ENCODE results near the gene GABARAP. TPM values are rescaled to one million over a fixed set of nuclear protein-coding genes. Genes with fewer than 3 reads are reported as not detected.

GABARAP gene
- total and polyA plus RNA-seq, 10 of the 15 experiments (the other 5 are each of a cell fraction or from before 2014, with no cell fraction given), result 134 to 613 (median 285) TPM

GRCh38 chr17:7252176-7253043, 10.2 kb upstream of the GABARAP start, which contains the start of gene ELP5 (continued):
- TF ChIP-seq USF2 (IDR thresholded peaks at IDR 0.05; ENCODE audit: borderline replicate concordance, low read depth, low read length), result no peak
- TF ChIP-seq IKZF1 (conservative IDR thresholded peaks at IDR 0.05), result peak; percentile 86
- TF ChIP-seq EZH2 (IDR thresholded peaks at IDR 0.05; ENCODE audit: borderline replicate concordance, control insufficient read depth, low read depth, low read length), result no peak
- TF ChIP-seq SKIL (IDR thresholded peaks at IDR 0.05; ENCODE audit: low read depth, poor library complexity, severe bottlenecking), result peak; percentile 56
- TF ChIP-seq SMAD5 (IDR thresholded peaks at IDR 0.05; ENCODE audit: low read depth), result peak; percentile 69; the same call in 1 of the 2 replicates
- TF ChIP-seq FOXM1 (IDR thresholded peaks at IDR 0.05; ENCODE audit: low read depth, low read length), result no peak
- TF ChIP-seq ZBTB11 (CRISPR knock-in tag; IDR thresholded peaks at IDR 0.05), result no peak
- peak; percentile 36; the same call in 1 of the 3 replicates for TF ChIP-seq POU2F2 (IDR thresholded peaks at IDR 0.05; ENCODE audit: borderline replicate concordance, low read depth, low read length)
- no peak for TF ChIP-seq PBX3 (IDR thresholded peaks at IDR 0.05; ENCODE audit: insufficient replicate concordance, low read depth, low read length)
- no peak for TF ChIP-seq RAD21 (IDR thresholded peaks at IDR 0.05; ENCODE audit: insufficient read depth, low read depth, low read length)
- TF ChIP-seq SRF (IDR thresholded peaks at IDR 0.05; ENCODE audit: low read depth in 2 of 2, low read length in 2 of 2), result peak in 1 of 2 experiments; percentile 84; a peak in 2 of 4 replicates
- no peak for TF ChIP-seq ZZZ3 (IDR thresholded peaks at IDR 0.05; ENCODE audit: control insufficient read depth, insufficient read length, low read depth)
- 0 out of 2 replicates have a peak, but pooled peaks have one; percentile 14 for TF ChIP-seq EED (IDR thresholded peaks at IDR 0.05; ENCODE audit: low read depth)
- peak; percentile 8; the same call in 1 of the 2 replicates for TF ChIP-seq SPI1 (IDR thresholded peaks at IDR 0.05; ENCODE audit: borderline replicate concordance, insufficient read depth, low read depth, low read length)
- TF ChIP-seq NFXL1 (IDR thresholded peaks at IDR 0.05; ENCODE audit: borderline replicate concordance), result peak; percentile 82
- TF ChIP-seq ZNF207 (IDR thresholded peaks at IDR 0.05; ENCODE audit: borderline replicate concordance), result peak; percentile 92
- peak; percentile 66 for TF ChIP-seq HCFC1 (IDR thresholded peaks at IDR 0.05; ENCODE audit: low read length)

Measured in GM12878 (cell line).